Smooth muscle cell (in vitro differentiated cells): ENCODE measurements around the gene TTC33. TPM values are rescaled to one million over a fixed set of nuclear protein-coding genes. Genes with fewer than 3 reads are reported as not detected.

Experiments used
- DNase-seq: peaks from one replicate; lab custom pipeline; 2025; ENCODE audit not compliant: unreplicated experiment; lab: John Stamatoyannopoulos, UW
- H2AFZ ChIP-seq: fragments of 200-600 bp; sonication (generic); 2 replicates; pipeline ENCODE4 v1.6.0; 2016; ENCODE audit warnings: antibody characterized with exemption, low read depth, mild to moderate bottlenecking
- H3F3A ChIP-seq: fragments of 200-600 bp; sonication (generic); 2 replicates; pipeline ENCODE4 v1.6.0; 2017; ENCODE audit warnings: antibody characterized with exemption, low read depth
- H3K27ac ChIP-seq: fragments of 200-600 bp; sonication (generic); 2 replicates; pipeline ENCODE4 v1.5.1; 2016; ENCODE audit warnings: low read depth, mild to moderate bottlenecking
- H3K27me3 ChIP-seq: fragments of 200-600 bp; sonication (generic); 2 replicates; pipeline ENCODE4 v1.6.1; 2016; ENCODE audit warnings: low read depth, mild to moderate bottlenecking
- H3K36me3 ChIP-seq: fragments of 200-600 bp; sonication (generic); 2 replicates; pipeline ENCODE4 v1.5.1; 2016; ENCODE audit warnings: low read depth
- H3K4me1 ChIP-seq: fragments of 200-600 bp; sonication (generic); 2 replicates; pipeline ENCODE4 v1.5.1; 2016; ENCODE audit warnings: low read depth
- H3K4me2 ChIP-seq: fragments of 200-600 bp; sonication (generic); 2 replicates; pipeline ENCODE4 v1.6.0; 2016; ENCODE audit warnings: mild to moderate bottlenecking
- H3K4me3 ChIP-seq: fragments of 200-600 bp; sonication (generic); 2 replicates; pipeline ENCODE4 v1.5.1; 2016; ENCODE audit warnings: mild to moderate bottlenecking
- H3K79me2 ChIP-seq: fragments of 200-600 bp; sonication (generic); 2 replicates; pipeline ENCODE4 v1.6.0; 2016; ENCODE audit warnings: low read depth, mild to moderate bottlenecking
- H3K9ac ChIP-seq: fragments of 200-600 bp; sonication (generic); 2 replicates; pipeline ENCODE4 v1.6.0; 2016; ENCODE audit warnings: low read depth
- H3K9me3 ChIP-seq: fragments of 200-600 bp; sonication (generic); replicated peaks from 2 replicates; pipeline ENCODE4 v1.5.1; 2016; ENCODE audit warnings: low read depth
- H4K20me1 ChIP-seq: fragments of 200-600 bp; sonication (generic); 2 replicates; pipeline ENCODE4 v1.6.0; 2016; ENCODE audit warnings: low read depth
- CTCF ChIP-seq: fragments of 200-600 bp; sonication (generic); IDR thresholded peaks from 2 replicates; pipeline ENCODE4 v1.5.1; 2017; ENCODE audit warnings: borderline replicate concordance, mild to moderate bottlenecking, antibody characterized with exemption; ENCODE audit not compliant: insufficient read depth, poor library complexity, severe bottlenecking
- WGBS: methylation state at CpG from one replicate; pipeline ENCODE4 v1.1.7; 2016; ENCODE audit warnings: low lambda C conversion rate; 5-methylcytosine and 5-hydroxymethylcytosine counted together
- polyA plus RNA-seq: library from polyadenylated mRNA; unstranded; fragments of >200 nt; fragmentation: Nextera tagmentation; extraction: Ambion mirVana; gene quantifications from 2 replicates; pipeline ENCODE4 v1.2.1, GENCODE V29; 2016
- total RNA-seq: library from RNA; depleted of rRNA; stranded (reverse); fragments of >200 nt; gene quantifications from 2 replicates; pipeline ENCODE4 v1.2.3, GENCODE V29; 2014

TTC33 gene
- total and polyA plus RNA-seq, 2 experiments from 2014 or later, result 13.1 to 22.1 TPM

DNA sequence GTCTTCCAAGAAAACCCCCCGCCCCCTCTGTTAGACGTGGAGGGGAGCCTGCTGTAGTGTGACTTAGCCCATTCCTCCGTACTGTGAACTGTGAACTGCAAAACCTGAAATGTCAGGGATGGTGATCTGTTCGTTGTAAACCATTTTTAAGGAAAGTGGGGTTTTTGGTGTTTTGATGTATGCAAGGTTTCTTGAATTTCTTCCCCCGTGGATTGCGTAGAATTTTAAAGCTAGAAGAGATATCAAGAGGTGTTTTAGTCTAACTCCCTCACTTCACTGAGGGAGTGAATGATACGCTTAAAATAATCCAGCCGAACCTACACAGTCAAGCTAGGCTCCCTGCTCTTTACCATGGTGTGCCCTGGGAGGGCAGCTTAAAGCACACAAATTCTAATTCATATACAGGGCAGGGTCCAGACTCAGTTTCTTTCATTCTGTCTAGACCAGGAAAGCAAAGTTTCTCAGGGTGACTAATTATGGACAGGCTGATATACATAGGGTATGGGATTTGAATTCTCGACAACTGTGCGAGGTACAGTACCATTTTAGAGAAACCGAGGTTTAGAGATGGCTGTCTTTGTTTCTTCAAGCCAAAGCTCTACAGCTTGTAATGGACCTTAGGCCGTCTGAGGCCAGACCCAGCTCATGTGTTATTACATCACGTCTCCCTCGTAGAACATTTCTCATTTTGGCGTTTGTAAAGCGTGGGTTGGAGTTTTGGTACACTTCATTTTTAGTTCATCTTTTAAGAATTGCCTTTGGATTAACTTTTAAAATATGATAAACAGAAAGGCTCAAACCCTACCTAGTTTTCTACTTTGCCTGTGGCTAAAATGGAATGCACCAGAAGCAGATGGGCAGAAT, 73.4 kb downstream of the TTC33 start:
- Histone ChIP-seq H3F3A (no peaks in the 10 kb centered on the region), H3K4me2 (peak overlapping the region; percentile 86), H3K4me1 (peaks cover 18% of the 10 kb centered on the region), H3K9ac (no peak overlapping the region), H3K79me2 (no peaks in the 10 kb centered on the region), H3K36me3 (no peaks in the 10 kb centered on the region), H3K27me3 (peaks cover 56% of the 10 kb centered on the region), H3K27ac (no peak overlapping the region), H3K9me3 (no peaks in the 10 kb centered on the region), H4K20me1 (no peaks in the 10 kb centered on the region), H3K4me3 (peak overlapping the region; percentile 89), H2AFZ (no peak overlapping the region)
- DNase-seq, result no peak
- 82% methylated on average over 16 of the region's 16 CpGs for WGBS
- TF ChIP-seq CTCF, result no peak

GRCh38 chr5:40681363-40682153, 74.2 kb downstream of the TTC33 start:
- peak overlapping the region; percentile 89 for H3K4me3 ChIP-seq
- H3K27ac ChIP-seq, result no peak overlapping the region
- no peaks in the 10 kb centered on the region for H3K79me2 ChIP-seq

DNA sequence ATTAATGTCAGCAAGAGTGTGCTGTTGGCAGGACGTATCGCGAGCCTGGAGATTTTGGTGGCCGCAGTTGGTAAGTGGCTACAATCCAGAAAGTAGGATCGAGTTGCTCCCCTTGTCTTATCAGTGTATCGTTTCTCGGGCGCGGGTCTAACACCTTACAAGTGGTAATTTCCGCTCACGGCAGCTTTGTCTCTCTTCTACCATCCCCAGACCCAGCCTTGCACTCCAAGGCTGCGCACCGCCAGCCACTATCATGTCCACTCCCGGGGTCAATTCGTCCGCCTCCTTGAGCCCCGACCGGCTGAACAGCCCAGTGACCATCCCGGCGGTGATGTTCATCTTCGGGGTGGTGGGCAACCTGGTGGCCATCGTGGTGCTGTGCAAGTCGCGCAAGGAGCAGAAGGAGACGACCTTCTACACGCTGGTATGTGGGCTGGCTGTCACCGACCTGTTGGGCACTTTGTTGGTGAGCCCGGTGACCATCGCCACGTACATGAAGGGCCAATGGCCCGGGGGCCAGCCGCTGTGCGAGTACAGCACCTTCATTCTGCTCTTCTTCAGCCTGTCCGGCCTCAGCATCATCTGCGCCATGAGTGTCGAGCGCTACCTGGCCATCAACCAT, 74.9 kb downstream of the TTC33 start:
- H3K27ac ChIP-seq, result no peak overlapping the region
- no peaks in the 10 kb centered on the region for H3K79me2 ChIP-seq
- no peaks in the 10 kb centered on the region for H3K9me3 ChIP-seq
- no peak overlapping the region for H3K9ac ChIP-seq
- peaks cover 67% of the 10 kb centered on the region for H3K27me3 ChIP-seq
- H4K20me1 ChIP-seq, result no peaks in the 10 kb centered on the region
- H3K36me3 ChIP-seq, result no peaks in the 10 kb centered on the region
- H3K4me3 ChIP-seq, result peak overlapping the region; percentile 89
- DNase-seq, result no peak
- WGBS, result 11% methylated on average over 37 of the region's 37 CpGs
- TF ChIP-seq CTCF, result no peak
- H3F3A ChIP-seq, result no peaks in the 10 kb centered on the region
- H2AFZ ChIP-seq, result no peak overlapping the region
- peak overlapping the region; percentile 86 for H3K4me2 ChIP-seq
- H3K4me1 ChIP-seq, result peaks cover 18% of the 10 kb centered on the region

More at GRCh38 chr5:40681363-40682153, 74.2 kb downstream of the TTC33 start:
- Histone ChIP-seq H3K36me3 (no peaks in the 10 kb centered on the region), H3K4me1 (peaks cover 18% of the 10 kb centered on the region), H3K9ac (no peak overlapping the region), H3K27me3 (peaks cover 63% of the 10 kb centered on the region), H3K9me3 (no peaks in the 10 kb centered on the region), H2AFZ (no peak overlapping the region), H3K4me2 (peak overlapping the region; percentile 86), H4K20me1 (no peaks in the 10 kb centered on the region), H3F3A (no peaks in the 10 kb centered on the region)
- no peak for TF ChIP-seq CTCF
- no peak for DNase-seq
- 6% methylated on average over 67 of the region's 67 CpGs for WGBS
